ENCODE data around the gene OR2A2. TPM values are rescaled to one million over a fixed set of nuclear protein-coding genes. Genes with fewer than 3 reads are reported as not detected.

The OR2A2 gene
- total RNA-seq, 1 experiment from 2014 or later: not detected

DNA sequence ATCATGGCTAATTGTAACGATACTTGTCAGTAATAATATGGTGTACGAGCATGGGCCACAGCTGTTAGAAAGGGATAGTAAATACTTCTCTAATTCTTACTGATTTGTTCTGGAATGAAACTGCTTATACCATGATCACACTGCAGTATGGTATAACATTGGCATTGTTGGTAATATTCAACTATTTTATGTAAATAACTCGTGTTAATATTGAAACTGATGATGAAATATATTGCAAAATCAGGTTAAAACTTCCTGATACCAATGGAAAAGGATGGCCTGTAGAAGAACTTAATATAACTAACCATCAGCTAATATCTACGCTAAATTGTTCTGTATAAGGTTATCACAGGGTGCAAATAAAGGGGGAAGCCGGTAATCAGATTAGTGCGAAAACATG, 23.9 kb downstream of the OR2A2 start:
- no peak for DNase-seq (ENCODE audit: low spot score)
- in situ Hi-C loops (cut with HindIII; ENCODE audit: low sequenced_read_pairs): no loop called here

DNA sequence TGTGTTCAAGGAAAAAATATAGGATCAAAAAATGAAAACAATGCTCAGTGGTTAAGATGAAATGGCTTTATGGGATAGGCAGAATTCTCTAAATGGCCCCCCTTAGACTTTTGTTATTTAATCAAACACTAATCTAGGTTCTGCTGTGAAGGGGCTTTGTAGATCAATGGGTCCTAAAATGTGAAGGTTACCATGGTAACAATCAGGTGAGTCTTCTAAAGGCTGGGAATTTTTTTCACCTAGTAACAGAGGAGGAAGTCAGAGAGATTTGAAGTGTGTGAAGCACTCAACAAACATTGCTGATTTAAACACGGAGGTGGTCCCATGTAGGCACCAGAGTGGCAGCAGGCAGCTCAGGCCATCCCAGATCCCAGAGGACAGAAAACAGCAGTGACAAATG, 24.7 kb downstream of the OR2A2 start:
- no peak for DNase-seq (ENCODE audit: low spot score)
- in situ Hi-C loops (cut with HindIII; ENCODE audit: low sequenced_read_pairs): no loop called here

DNA sequence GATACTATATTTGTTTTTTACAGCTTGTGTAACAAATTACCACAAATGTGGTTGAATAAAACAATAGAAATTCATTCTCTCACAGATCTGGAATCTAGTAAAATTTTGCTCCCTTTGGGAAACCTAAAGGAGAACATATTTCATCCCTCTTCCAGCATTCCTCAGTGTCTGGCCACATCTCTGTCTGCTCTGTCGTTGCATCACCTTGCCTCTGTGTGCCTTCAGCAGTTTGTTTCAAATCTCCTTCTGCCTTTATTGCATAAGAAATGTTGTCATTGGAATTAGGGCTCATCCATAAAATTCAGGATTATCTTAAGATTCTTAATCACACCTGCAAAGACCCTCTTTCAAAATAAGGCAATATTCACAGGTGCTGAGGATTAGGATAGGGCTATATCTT, 28.1 kb downstream of the OR2A2 start:
- no peak for DNase-seq (ENCODE audit: low spot score)
- in situ Hi-C loops (cut with HindIII; ENCODE audit: low sequenced_read_pairs): no loop called here

DNA sequence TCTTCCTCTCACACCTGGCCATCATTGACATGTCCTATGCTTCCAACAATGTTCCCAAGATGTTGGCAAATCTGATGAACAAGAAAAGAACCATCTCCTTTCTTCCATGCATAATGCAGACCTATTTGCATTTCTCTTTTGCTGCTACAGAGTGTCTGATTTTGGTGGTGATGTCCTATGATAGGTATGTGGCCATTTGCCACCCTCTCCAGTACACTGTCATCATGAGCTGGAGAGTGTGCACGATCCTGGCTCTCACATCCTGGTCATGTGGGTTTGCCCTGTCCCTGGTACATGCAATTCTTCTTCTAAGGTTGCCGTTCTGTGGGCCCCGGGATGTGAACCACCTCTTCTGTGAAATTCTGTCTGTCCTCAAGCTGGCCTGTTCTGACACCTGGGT, 32.8 kb downstream of the OR2A2 start:
- DNase-seq (ENCODE audit: low spot score): no peak
- in situ Hi-C loops (cut with HindIII; ENCODE audit: low sequenced_read_pairs): no loop called here

DNA sequence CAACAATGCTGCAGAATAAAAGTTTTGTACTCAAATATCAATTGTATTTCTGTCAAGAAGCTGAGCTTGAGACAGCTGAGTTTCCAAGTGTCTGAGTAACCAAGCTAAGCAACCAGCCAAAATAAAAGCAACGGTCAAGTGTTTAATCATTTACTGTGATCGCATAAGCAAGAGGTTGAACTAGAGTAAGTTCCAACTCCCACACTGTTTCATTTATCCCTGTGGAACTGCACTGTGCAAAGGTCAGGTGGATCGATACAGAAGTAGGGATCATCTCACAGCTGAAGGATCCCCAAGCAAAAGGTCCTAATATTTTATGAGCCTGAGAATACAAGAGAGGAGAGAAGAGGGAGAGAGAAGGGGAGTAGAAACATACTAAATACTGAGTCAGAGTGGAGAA, 35.0 kb downstream of the OR2A2 start:
- in situ Hi-C loops (cut with HindIII; ENCODE audit: low sequenced_read_pairs): no loop called here
- no peak for DNase-seq (ENCODE audit: low spot score)

DNA sequence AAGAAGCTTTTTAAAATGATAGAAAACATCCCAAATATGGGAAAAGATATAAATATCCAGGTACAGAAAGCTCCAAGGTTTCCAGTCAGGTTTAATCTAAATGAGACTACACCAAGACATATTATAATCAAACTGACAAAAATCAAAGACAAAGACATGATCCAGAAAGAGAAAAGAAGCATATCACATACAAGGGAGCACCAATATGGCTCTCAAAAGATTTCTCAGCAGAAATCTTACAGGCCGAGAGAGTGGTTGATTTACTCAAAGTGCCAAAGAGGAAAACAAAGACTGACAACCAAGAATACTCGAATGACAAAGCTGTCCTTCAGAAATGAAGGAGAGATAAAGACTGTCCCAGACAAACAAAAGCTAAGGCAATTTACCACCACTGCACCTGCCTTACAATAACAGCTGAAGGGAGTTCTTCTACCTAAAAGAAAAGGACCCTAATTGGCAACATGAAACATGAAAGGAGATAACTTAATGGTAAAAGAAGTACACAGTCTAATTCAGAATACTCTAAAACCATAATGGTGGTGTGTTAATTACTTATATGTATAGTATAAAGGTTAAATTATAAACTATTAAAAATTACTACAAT, 38.9 kb downstream of the OR2A2 start:
- in situ Hi-C loops (cut with HindIII; ENCODE audit: low sequenced_read_pairs): no loop called here
- no peak for DNase-seq (ENCODE audit: low spot score)

DNA sequence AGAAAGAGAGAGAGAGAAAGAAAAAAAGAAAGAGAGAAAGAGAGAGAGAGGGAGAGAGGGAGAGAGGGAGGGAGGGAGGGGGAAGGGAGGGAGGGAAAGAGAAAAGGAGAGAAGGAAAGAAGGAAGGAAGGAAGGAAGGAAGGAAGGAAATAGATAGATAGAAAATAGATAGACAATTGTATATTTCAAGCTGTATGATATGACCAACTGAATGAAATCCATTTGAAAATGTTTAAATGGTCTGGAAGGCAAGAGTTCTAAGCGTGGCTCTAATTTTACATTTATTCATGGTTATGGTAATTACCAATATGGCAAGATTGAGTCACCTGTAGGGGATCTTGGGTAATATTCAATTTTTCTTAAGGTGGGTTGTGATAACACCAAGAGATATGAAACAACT, 49.5 kb downstream of the OR2A2 start:
- DNase-seq (ENCODE audit: low spot score): no peak
- in situ Hi-C loops (cut with HindIII; ENCODE audit: low sequenced_read_pairs): no loop called here

Other genes with a start within 250 kb of the OR2A2 start
- gene TCAF1, start 207.4 kb upstream of the OR2A2 start, total RNA-seq (2014; rRNA removed; shearing (Covaris generic)): 32.3 and 33.7 TPM in 2 replicates
- not detected in 2 replicates for gene OR2F2, start 174.3 kb upstream of the OR2A2 start, total RNA-seq (2014; rRNA removed; shearing (Covaris generic))
- gene OR2F1, start 154.7 kb upstream of the OR2A2 start, total RNA-seq (2014; rRNA removed; shearing (Covaris generic)): not detected in 2 replicates
- not detected in 2 replicates for gene OR6B1, start 109.3 kb upstream of the OR2A2 start, total RNA-seq (2014; rRNA removed; shearing (Covaris generic))
- gene OR2A5, start 60.6 kb upstream of the OR2A2 start, total RNA-seq (2014; rRNA removed; shearing (Covaris generic)): not detected in 2 replicates
- not detected in 2 replicates for gene OR2A25, start 39.8 kb upstream of the OR2A2 start, total RNA-seq (2014; rRNA removed; shearing (Covaris generic))
- not detected in 2 replicates for gene OR2A12, start 23.3 kb upstream of the OR2A2 start, total RNA-seq (2014; rRNA removed; shearing (Covaris generic))
- not detected in 2 replicates for gene OR2A14, start 13.6 kb downstream of the OR2A2 start, total RNA-seq (2014; rRNA removed; shearing (Covaris generic))
- not detected in 2 replicates for gene CTAGE4, start 73.9 kb downstream of the OR2A2 start, total RNA-seq (2014; rRNA removed; shearing (Covaris generic))
- not detected in 2 replicates for gene ARHGEF35, start 86.2 kb downstream of the OR2A2 start, total RNA-seq (2014; rRNA removed; shearing (Covaris generic))
- not detected in 2 replicates for gene OR2A42, start 130.0 kb downstream of the OR2A2 start, total RNA-seq (2014; rRNA removed; shearing (Covaris generic))
- not detected in 2 replicates for gene OR2A7, start 155.2 kb downstream of the OR2A2 start, total RNA-seq (2014; rRNA removed; shearing (Covaris generic))
- gene CTAGE8, start 159.7 kb downstream of the OR2A2 start, total RNA-seq (2014; rRNA removed; shearing (Covaris generic)): not detected in 2 replicates
- not detected in 2 replicates for gene OR2A1, start 202.8 kb downstream of the OR2A2 start, total RNA-seq (2014; rRNA removed; shearing (Covaris generic))
- not detected in 2 replicates for gene ARHGEF5, start 245.8 kb downstream of the OR2A2 start, total RNA-seq (2014; rRNA removed; shearing (Covaris generic))